GM13977 (cell line): ENCODE measurements around the gene LEMD2.

Experiments used
- DNase-seq: peaks from one replicate; pipeline ENCODE4 v3.0.0; 2012; ENCODE audit warnings: low spot score
- in situ Hi-C: fragments of 300-500 bp; cut with MboI; formaldehyde crosslinking; loops from one replicate; pipeline ENCODE4 v1.12.0; 2022; ENCODE audit warnings: low sequenced_read_pairs, low pct_unique_long_range_greater_than_20kb, mixed read lengths, inconsistent platforms; ENCODE audit not compliant: unreplicated experiment
- TF ChIP-seq, protein P1 (sequence below): IDR thresholded peaks from 2 replicates; pipeline ENCODE4 v1.5.1; 2012; ENCODE audit warnings: mild to moderate bottlenecking, control low read depth; ENCODE audit not compliant: insufficient read depth; ENCODE audit errors: extremely low read depth, missing control alignments

LEMD2 gene

DNA sequence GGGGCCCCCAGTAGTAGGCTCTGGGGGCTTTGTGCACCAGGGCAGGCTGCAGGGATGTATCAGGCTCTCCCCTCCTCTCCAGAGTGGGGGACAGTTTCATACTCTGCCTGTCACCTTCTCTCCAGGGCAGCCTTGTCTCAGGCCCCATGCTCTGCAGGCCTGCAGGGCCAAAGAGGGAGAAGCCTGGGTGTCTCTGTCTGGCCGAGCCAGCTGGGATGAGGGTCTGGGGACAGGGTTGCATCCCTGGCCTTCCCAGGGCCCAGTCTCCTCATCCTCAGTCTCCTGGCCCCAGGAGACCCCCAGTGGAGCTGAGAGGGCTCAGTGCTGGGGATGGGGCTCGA lies 27.4 kb downstream of the LEMD2 start:
- in situ Hi-C loops, result no loop called here
- DNase-seq, result no peak

DNA sequence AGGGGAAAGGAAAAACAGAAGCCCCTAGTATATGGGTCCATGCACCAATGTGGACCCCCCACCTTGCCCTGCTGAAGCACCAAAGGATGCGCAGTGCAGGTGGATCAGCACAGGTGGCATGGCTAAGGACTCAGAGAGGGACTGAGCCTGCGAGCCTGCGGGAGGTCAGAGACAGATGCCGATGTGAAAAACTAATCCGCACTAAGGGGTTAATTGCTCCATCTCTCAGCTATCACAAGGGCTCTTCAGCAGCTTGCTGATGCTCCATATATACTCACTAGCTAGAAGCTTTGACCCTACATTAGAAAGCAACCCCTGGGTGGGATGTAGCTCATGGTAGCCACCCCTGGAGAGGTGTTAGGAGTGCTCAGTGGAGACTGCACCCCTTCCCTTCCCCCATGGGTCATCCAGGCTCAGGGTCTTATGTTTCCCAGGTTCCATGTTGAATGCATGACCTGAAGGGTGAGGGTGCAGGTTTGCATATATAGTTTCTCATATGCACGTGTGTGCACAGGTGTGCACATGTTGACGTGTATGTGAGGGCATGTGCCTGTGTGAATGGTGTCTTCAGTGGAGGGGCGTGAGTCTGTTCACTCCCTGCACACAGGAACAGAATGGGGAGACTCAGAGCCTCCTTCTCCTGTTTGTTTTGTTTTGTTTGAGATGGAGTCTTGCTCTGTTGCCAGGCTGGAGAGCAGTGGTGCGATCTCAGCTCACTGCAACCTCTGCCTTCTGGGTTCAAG lies 28.9 kb downstream of the LEMD2 start:
- DNase-seq, result no peak
- TF ChIP-seq, protein P1, sequence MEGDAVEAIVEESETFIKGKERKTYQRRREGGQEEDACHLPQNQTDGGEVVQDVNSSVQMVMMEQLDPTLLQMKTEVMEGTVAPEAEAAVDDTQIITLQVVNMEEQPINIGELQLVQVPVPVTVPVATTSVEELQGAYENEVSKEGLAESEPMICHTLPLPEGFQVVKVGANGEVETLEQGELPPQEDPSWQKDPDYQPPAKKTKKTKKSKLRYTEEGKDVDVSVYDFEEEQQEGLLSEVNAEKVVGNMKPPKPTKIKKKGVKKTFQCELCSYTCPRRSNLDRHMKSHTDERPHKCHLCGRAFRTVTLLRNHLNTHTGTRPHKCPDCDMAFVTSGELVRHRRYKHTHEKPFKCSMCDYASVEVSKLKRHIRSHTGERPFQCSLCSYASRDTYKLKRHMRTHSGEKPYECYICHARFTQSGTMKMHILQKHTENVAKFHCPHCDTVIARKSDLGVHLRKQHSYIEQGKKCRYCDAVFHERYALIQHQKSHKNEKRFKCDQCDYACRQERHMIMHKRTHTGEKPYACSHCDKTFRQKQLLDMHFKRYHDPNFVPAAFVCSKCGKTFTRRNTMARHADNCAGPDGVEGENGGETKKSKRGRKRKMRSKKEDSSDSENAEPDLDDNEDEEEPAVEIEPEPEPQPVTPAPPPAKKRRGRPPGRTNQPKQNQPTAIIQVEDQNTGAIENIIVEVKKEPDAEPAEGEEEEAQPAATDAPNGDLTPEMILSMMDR, result no peak
- in situ Hi-C loops, result no loop called here

More for the DNA sequence above, 27.4 kb downstream of the LEMD2 start:
- TF ChIP-seq, protein P1, result no peak

DNA sequence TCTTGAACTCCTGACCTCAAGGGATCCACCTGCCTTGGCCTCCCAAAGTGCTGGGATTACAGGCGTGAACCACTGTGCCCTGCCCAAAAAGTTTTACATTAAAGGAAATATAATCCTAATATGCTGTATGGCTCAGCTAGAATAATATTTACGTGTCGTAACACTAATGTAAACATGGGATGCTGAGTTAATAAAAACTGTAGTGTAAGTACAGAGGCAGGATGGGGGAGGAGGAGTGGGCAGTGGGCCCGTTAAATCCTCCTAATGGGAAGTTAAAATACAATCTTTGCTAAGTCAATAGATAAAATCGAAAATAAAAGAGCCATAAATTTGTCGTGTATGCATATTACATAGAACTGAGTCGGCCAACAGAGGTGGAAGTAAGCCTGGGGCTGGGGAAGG lies 30.1 kb downstream of the LEMD2 start:
- TF ChIP-seq, protein P1, result no peak
- in situ Hi-C loops, result no loop called here
- DNase-seq, result no peak

DNA sequence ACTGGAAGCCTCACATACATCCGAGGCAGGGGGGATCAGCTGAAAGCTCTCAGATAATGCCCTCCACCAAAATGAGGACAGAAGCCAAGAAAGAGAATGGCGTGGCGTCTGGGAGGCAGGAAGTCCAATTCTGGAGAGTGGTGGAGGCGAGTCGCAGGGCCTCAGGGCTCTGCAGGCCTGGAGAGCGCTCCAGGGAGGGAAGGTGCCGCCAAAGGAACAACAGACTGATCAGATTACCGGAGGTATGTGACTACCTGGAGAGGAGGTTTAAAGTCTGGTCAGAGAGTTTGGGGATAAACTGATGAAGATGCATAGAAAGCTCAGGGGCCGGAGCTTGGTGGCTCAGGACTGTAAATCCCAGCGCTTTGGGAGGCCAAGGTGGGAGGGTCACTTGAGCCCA lies 31.0 kb downstream of the LEMD2 start:
- in situ Hi-C loops, result no loop called here
- DNase-seq, result no peak
- TF ChIP-seq, protein P1, result no peak

DNA sequence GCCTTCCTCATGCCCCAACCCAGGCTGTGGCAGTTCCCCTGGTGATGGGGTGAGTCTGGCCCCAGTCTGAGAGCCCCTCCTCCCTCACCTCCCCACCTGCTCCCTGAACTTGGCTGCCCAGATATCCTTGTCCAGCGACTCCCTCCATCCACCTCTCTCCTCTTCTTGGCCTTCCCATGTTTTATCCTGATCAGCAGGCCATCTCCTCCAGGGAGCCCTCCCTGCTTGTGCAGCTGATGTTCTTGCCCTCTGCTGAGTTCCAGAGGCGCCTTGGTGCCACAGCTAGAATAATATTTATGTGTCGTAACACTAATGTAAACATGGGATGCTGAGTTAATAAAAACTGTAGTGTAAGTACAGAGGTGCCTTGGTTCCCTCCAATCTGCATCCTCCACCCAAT lies 31.8 kb downstream of the LEMD2 start:
- no peak for DNase-seq
- TF ChIP-seq, protein P1, result no peak
- in situ Hi-C loops, result no loop called here

DNA sequence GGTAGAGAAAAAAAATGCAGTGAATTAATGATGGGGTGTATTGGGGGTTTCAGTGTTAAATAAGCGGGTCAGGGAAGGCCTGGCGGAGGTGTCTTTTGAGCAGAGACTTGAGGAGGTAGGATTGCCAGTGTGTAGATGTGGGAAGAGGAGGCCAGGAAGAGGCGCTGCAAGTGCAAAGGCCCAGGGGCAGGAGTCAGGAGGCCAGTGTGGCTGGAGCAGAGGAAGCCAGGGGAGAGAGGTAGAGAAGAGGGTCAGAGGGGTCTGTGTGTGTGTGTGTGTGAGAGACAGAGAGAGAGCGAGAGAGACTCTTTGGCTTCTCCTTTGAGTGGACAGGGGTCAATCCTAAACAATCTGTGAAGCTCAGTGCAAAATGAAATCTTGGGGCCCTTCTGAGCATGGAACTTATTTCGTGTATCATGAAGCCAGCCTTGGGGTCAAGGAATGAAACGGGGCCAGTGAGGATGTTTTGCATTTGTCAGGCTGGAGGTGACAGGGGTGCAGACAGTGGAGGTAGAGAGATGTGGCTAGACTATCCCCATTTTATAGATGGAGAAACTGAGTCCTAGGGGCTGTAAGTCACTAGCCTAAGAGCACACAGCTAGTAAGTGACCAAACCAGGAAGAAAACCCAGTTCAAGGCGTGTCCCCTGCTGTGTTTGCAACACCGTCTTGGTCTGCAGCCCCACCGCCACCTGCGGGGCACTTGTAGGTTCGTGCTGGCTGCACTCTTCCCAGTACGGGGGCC lies 32.5 kb downstream of the LEMD2 start:
- DNase-seq, result no peak
- TF ChIP-seq, protein P1, result no peak
- in situ Hi-C loops, result no loop called here
